A549 (cell line): Measurements from ENCODE around the gene SPINDOC.

ENCODE experiments used
- CTCF ChIP-seq: fragments of >200 bp; sonication (Bioruptor Twin); formaldehyde crosslinking; IDR thresholded peaks from 3 replicates; pipeline ENCODE4 v1.5.1; 2016
- RAD21 ChIP-seq, 2 experiments: fragments of >200 bp in 1 of 2; sonication (Bioruptor Twin) in 1 of 2; formaldehyde crosslinking in 1 of 2; IDR thresholded peaks in 1 of 2; conservative IDR thresholded peaks in 1 of 2; 2 replicates in 1 of 2; 3 replicates in 1 of 2; pipeline ENCODE4 v1.6.1; 2012 to 2018; ENCODE audit warnings: inconsistent platforms in 1 of 2

DNA sequence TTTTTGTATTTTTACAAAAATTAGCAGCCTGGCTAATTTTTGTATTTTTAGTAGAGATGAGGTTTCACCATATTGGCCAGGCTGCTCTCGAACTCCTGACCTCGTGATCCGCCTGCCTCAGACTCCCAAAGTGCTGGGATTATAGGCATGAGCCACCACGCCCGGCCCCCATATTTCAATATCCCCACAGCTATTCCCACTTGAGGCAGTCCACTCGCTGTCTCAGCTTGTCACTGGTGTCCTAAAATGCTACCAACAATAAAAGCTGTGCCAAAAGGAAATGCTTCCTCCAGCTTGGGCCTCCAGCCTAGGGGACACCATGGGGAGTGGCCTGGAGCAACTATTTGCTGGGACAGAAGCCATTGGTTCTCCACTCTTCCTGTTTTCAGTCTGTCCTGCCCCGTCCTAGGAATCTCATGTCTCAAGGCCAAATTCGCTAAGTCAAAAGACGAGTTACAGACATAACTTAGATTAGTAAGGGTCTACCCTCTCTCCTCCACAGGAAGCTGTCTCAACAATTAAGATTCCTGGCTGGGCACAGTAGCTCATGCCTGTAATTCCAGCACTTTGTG lies 7.3 kb upstream of the SPINDOC start:
- TF ChIP-seq CTCF, result no peak
- TF ChIP-seq RAD21 (conservative IDR thresholded peaks at IDR 0.05 in 1 of 2, IDR thresholded peaks at IDR 0.05 in 1 of 2), result no peak
